BLaER1 treated with 17β-estradiol and CSF1 and Interleukin-3, amounts not matched to agents 10 nM and 100 nM (cell line): ENCODE data around the gene COL5A1.

Source experiments
- H3K27ac ChIP-seq, 11 experiments: shearing (Covaris generic); formaldehyde crosslinking; 2 replicates each; pipeline ENCODE4 v1.8.1; 2022
- H3K27me3 ChIP-seq, 11 experiments: shearing (Covaris generic); formaldehyde crosslinking; 2 replicates each; pipeline ENCODE4 v1.8.1; 2022
- H3K36me3 ChIP-seq, 11 experiments: shearing (Covaris generic); formaldehyde crosslinking; 2 replicates each; pipeline ENCODE4 v1.8.1; 2022
- H3K4me1 ChIP-seq, 10 experiments: shearing (Covaris generic); formaldehyde crosslinking; 2 replicates each; pipeline ENCODE4 v1.8.1; 2022
- H3K4me2 ChIP-seq, 11 experiments: shearing (Covaris generic); formaldehyde crosslinking; 2 replicates each; pipeline ENCODE4 v1.8.1; 2022
- H3K4me3 ChIP-seq, 10 experiments: shearing (Covaris generic); formaldehyde crosslinking; 2 replicates each; pipeline ENCODE4 v1.8.1; 2022
- H3K9ac ChIP-seq, 11 experiments: shearing (Covaris generic); formaldehyde crosslinking; 2 replicates each; pipeline ENCODE4 v1.8.1; 2022
- H3K9me3 ChIP-seq, 11 experiments: shearing (Covaris generic); formaldehyde crosslinking; replicated peaks in 1 of 11; 2 replicates each; pipeline ENCODE4 v1.8.1; 2022
- H4K20me1 ChIP-seq, 11 experiments: shearing (Covaris generic); formaldehyde crosslinking; 2 replicates each; pipeline ENCODE4 v1.8.1; 2022
- Cebpa-rat ChIP-seq, 11 experiments: shearing (Covaris generic); IDR thresholded peaks; 2 replicates each; pipeline ENCODE4 v1.8.1; 2022

The COL5A1 gene

DNA sequence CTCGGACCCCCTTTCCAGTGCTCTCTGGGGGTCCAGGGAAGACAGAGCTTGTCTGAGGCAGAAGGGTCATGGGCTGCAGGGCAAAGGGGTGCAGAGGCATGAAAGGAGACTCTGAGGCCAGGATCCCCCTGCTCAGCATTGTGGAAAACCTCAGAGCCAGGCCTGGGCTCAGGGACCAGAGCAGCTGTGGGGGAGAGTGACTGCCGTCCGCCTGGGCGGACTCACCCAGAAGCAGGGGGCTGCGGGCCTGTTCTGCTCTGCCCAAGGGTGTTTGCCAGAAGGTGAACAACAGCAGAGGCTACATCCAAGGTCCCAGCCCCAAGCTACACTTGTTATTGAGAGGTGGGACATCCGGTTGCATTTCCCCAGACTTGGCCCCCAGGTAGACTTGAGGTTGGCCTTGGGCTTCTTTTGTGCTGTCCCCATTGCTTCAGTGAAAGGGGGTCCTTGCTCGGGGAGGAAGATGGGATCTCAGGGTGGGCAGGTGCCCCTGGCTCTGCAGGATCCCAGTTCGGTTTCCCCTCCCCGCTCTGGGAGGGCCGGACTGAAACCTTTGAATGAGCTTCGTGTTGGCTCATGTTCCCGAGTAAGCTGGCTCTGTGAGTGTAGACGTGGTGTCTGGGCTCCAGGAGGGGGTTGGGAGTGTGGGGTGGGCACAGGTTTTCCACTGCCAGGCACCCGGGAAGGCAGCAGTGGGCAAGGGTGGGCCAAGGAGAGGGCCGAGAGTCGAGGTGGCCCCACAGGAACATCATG is 92.1 kb downstream of the COL5A1 start:
- H3K36me3 ChIP-seq: peaks cover 0 to 44% (median 22%) of the 10 kb centered on the region in 11 experiments; a peak in 12 of 22 replicates
- no peak overlapping the region for H3K27ac ChIP-seq
- H3K9ac ChIP-seq: no peak overlapping the region
- peaks cover 0 to 30% (median 25%) of the 10 kb centered on the region in 10 experiments; a peak in 17 of 20 replicates for H3K4me1 ChIP-seq
- no peak overlapping the region for H3K4me2 ChIP-seq
- H3K4me3 ChIP-seq: no peak overlapping the region
- H3K9me3 ChIP-seq: peaks cover 0 to 17% (median 0%) of the 10 kb centered on the region in 11 experiments; a peak in 5 of 22 replicates
- H3K27me3 ChIP-seq: peaks cover 0 to 97% (median 0%) of the 10 kb centered on the region in 11 experiments; a peak in 9 of 22 replicates
- H4K20me1 ChIP-seq: peaks cover 0 to 86% (median 42%) of the 10 kb centered on the region in 11 experiments; a peak in 16 of 22 replicates
- TF ChIP-seq Cebpa-rat (IDR thresholded peaks at IDR 0.05): no peak

- Histone ChIP-seq H3K9me3 (peaks cover 0 to 17% (median 0%) of the 10 kb centered on the region in 11 experiments; a peak in 5 of 22 replicates), H3K36me3 (peaks cover 0 to 39% (median 22%) of the 10 kb centered on the region in 11 experiments; a peak in 12 of 22 replicates), H4K20me1 (peaks cover 0 to 86% (median 40%) of the 10 kb centered on the region in 11 experiments; a peak in 15 of 22 replicates), H3K9ac (no peak overlapping the region), H3K27ac (no peak overlapping the region), H3K27me3 (peaks cover 0 to 96% (median 0%) of the 10 kb centered on the region in 11 experiments; a peak in 7 of 22 replicates), H3K4me3 (no peak overlapping the region), H3K4me2 (no peak overlapping the region), H3K4me1 (peaks cover 0 to 32% (median 26%) of the 10 kb centered on the region in 10 experiments; a peak in 16 of 20 replicates)
- TF ChIP-seq Cebpa-rat (IDR thresholded peaks at IDR 0.05): no peak
These were observed 92.7 kb downstream of the COL5A1 start for GRCh38 chr9:134734270-134734669.

DNA sequence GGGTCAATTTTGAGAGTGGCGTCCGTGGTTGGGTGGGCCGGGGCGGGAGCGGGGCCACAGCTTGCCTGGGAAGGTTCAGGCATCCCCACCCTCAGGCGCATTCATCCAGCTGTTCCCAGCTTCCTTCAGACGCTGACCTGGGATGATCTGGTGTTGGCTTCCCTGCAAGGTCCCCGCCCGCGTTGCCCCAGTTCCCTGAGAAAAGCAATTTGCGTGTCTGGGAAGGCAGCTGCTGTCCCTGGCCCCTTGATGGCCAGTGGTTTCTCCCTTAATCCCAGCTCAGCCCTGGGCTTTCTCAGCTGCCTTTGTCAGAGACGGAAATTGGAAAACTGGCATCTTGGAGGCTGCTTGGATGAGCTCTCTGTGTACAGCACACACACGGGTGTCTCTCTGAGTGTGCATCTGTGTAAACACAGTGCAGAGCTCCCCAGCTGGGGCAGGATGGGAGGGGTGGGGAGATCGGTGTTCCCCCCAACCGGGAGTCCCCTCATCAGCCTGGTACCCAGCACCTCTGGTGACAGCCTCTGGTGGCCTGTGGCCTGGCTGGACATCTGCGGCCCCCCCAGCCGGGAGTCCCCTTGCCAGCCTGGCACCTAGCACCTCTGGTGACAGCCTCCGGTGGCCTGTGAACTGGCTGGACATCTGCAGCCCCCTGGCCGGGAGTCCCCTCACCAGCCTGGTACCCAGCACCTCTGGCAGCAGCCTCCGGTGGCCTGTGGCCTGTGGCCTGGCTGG is 94.0 kb downstream of the COL5A1 start:
- no peak overlapping the region for H3K4me2 ChIP-seq
- peaks cover 0 to 92% (median 40%) of the 10 kb centered on the region in 11 experiments; a peak in 13 of 22 replicates for H4K20me1 ChIP-seq
- H3K27ac ChIP-seq: no peak overlapping the region
- no peak overlapping the region for H3K4me3 ChIP-seq
- peaks cover 0 to 99% (median 0%) of the 10 kb centered on the region in 11 experiments; a peak in 7 of 22 replicates for H3K27me3 ChIP-seq
- H3K9me3 ChIP-seq: peaks cover 0 to 16% (median 0%) of the 10 kb centered on the region in 11 experiments; a peak in 5 of 22 replicates
- peaks cover 0 to 35% (median 15%) of the 10 kb centered on the region in 11 experiments; a peak in 12 of 22 replicates for H3K36me3 ChIP-seq
- H3K9ac ChIP-seq: no peak overlapping the region
- H3K4me1 ChIP-seq: peaks cover 0 to 35% (median 26%) of the 10 kb centered on the region in 10 experiments; a peak in 16 of 20 replicates
- TF ChIP-seq Cebpa-rat (IDR thresholded peaks at IDR 0.05): no peak

GRCh38 chr9:134736791-134737497 is 95.3 kb downstream of the COL5A1 start:
- Histone ChIP-seq H3K4me1 (peaks cover 0 to 42% (median 28%) of the 10 kb centered on the region in 10 experiments; a peak in 16 of 20 replicates), H3K9ac (peak overlapping the region in 1 of 11 experiments; percentile 60; a peak in 1 of 22 replicates), H3K4me3 (no peak overlapping the region), H3K9me3 (peaks cover 0 to 3% (median 0%) of the 10 kb centered on the region in 11 experiments; a peak in 2 of 22 replicates), H3K4me2 (peak overlapping the region in 9 of 11 experiments; percentile 10 to 88 (median 56); a peak in 16 of 22 replicates), H3K36me3 (peaks cover 0 to 30% (median 5%) of the 10 kb centered on the region in 11 experiments; a peak in 10 of 22 replicates), H4K20me1 (peaks cover 0 to 94% (median 40%) of the 10 kb centered on the region in 11 experiments; a peak in 13 of 22 replicates), H3K27ac (no peak overlapping the region), H3K27me3 (peaks cover 0 to 98% (median 0%) of the 10 kb centered on the region in 11 experiments; a peak in 7 of 22 replicates)
- no peak for TF ChIP-seq Cebpa-rat (IDR thresholded peaks at IDR 0.05)

GRCh38 chr9:134737842-134738580 is 96.4 kb downstream of the COL5A1 start:
- no peak for TF ChIP-seq Cebpa-rat (IDR thresholded peaks at IDR 0.05)
- Histone ChIP-seq H3K27me3 (peaks cover 0 to 98% (median 0%) of the 10 kb centered on the region in 11 experiments; a peak in 7 of 22 replicates), H3K9ac (peak overlapping the region in 2 of 11 experiments; percentile 12 to 60; a peak in 2 of 22 replicates), H3K4me3 (no peak overlapping the region), H3K27ac (no peak overlapping the region), H3K9me3 (no peaks in the 10 kb centered on the region), H3K36me3 (peaks cover 0 to 19% (median 0%) of the 10 kb centered on the region in 11 experiments; a peak in 6 of 22 replicates), H4K20me1 (peaks cover 0 to 93% (median 37%) of the 10 kb centered on the region in 11 experiments; a peak in 13 of 22 replicates), H3K4me2 (peak overlapping the region in 9 of 11 experiments; percentile 3 to 88 (median 56); a peak in 16 of 22 replicates), H3K4me1 (peaks cover 0 to 53% (median 30%) of the 10 kb centered on the region in 10 experiments; a peak in 16 of 20 replicates)

DNA sequence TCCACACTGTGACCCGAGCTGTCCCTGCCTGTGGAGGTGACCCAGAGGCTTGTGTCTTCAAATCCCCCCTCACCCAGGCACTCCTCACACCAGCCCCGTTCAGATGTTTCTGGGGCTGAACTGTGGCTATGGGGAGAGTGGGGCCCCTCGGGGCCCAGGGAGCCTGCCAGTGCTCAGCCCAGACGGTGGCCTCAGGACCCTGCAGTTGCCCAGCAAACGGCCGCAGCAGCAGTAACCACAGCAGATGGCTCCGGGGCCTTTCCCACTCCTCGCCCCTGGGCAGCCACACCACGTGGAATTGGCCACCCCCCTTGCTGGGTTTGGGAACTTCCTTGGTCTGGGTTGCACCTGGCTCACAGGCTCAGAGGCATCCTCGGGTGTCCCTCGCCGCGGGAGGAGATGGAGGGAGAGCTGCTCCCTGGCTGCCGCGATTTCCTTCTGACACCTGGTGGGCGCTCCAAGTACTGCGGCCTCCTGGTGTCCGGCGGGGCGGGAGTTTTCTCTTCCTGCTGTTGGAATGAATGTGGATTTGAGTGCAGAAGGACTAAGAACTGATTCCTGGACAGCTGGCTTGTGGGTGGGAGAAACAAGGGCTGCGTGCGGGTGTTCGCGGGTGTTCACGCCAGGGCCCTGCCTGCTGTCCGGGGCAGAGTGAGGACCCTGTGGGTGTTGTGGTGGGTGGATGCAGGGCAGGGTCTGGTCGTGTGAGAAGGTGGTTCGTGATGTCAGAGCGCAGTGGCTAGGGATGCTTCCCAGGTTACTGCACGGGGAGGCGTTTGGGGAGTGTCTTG is 97.5 kb downstream of the COL5A1 start:
- Histone ChIP-seq H3K4me3 (no peak overlapping the region), H3K36me3 (peaks cover 0 to 13% (median 4%) of the 10 kb centered on the region in 11 experiments; a peak in 12 of 22 replicates), H3K27me3 (peaks cover 0 to 97% (median 0%) of the 10 kb centered on the region in 11 experiments; a peak in 7 of 22 replicates), H3K9me3 (peaks cover 0 to 2% (median 0%) of the 10 kb centered on the region in 11 experiments; a peak in 1 of 22 replicates), H3K4me1 (peaks cover 0 to 63% (median 38%) of the 10 kb centered on the region in 10 experiments; a peak in 16 of 20 replicates), H3K27ac (no peak overlapping the region), H3K9ac (peak overlapping the region in 1 of 11 experiments; percentile 21; a peak in 1 of 22 replicates), H3K4me2 (peak overlapping the region in 8 of 11 experiments; percentile 41 to 88 (median 58); a peak in 14 of 22 replicates), H4K20me1 (peaks cover 0 to 89% (median 40%) of the 10 kb centered on the region in 11 experiments; a peak in 13 of 22 replicates)
- no peak for TF ChIP-seq Cebpa-rat (IDR thresholded peaks at IDR 0.05)

GRCh38 chr9:134739660-134739968 is 98.0 kb downstream of the COL5A1 start:
- Histone ChIP-seq H3K9me3 (peaks cover under 1 to 7% (median 4%) of the 10 kb centered on the region in 11 experiments; a peak in 18 of 22 replicates), H3K9ac (no peak overlapping the region), H3K4me3 (no peak overlapping the region), H3K36me3 (peaks cover 0 to 16% (median 9%) of the 10 kb centered on the region in 11 experiments; a peak in 14 of 22 replicates), H3K4me2 (0 out of 22 replicates have a peak overlapping the region, but pooled peaks of 3 of the 11 experiments have one; percentile 76 to 88 (median 78)), H3K27ac (no peak overlapping the region), H3K4me1 (peaks cover 0 to 64% (median 38%) of the 10 kb centered on the region in 10 experiments; a peak in 16 of 20 replicates), H4K20me1 (peaks cover 0 to 85% (median 40%) of the 10 kb centered on the region in 11 experiments; a peak in 13 of 22 replicates), H3K27me3 (peaks cover 0 to 92% (median 0%) of the 10 kb centered on the region in 11 experiments; a peak in 7 of 22 replicates)
- no peak for TF ChIP-seq Cebpa-rat (IDR thresholded peaks at IDR 0.05)
